ENCODE data around the gene TPMT.
A peak's percentile ranks its signal among the peaks of the same experiment; 100 is the strongest.
"Not testable (repeated sequence)": the region's sequence is repeated elsewhere in the genome, so short reads cannot be mapped to it uniquely, and the experiment has no call there.

The TPMT gene

DNA sequence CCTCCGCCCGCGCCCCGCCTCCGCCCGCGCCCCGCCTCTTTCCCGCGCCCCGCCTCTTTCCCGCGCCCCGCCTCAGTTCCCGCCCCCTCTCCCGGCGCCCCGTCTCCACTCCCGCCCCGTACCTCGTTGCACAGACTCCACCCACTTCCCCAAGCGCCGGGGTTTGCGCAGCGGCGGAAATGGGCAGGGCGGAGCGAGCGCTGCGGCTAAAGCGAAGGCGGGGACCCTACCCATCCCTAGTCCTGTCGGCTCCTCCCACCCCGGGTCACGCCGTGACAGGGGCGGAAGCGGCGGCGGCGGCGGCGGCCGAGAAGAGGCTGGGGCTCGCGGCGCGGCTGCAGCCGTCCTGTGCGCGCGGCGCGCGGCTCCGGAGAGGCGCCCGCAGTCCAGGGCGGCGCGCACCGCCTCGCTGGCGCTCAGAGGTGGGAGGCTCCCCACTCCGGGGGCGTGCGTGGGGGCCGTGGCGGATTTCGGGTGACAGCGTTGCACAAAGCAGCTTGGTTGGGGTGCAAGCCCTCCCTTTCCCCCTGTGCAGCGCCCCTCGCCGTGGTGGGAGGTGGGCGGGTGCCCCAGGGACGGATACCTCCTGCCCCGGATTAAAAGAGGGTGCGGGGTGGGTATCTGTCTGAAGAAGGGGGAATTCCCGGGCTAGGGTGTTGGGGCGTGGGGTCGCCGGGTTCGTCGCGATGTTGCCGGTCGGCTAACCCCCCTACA is 430 bp upstream of the TPMT start, which contains the start of gene KDM1B:
Gene KDM1B (plus strand): TSS at position 273 of the 714 bp plus-strand sequence. CDS start 4,474 bp downstream, outside the sequence.
- peak; percentile 99 for DNase-seq

GRCh38 chr6:18153311-18153703 is 1.6 kb downstream of the TPMT start:
- no peak for DNase-seq

- DNase-seq: no peak
Measured at GRCh38 chr6:18151801-18152200, 3.1 kb downstream of the TPMT start.

GRCh38 chr6:18151391-18151790 is 3.5 kb downstream of the TPMT start:
- not testable (repeated sequence) for DNase-seq

- DNase-seq: no peak
Measured at GRCh38 chr6:18148304-18149025, 6.4 kb downstream of the TPMT start.

GRCh38 chr6:18147616-18148015 is 7.3 kb downstream of the TPMT start:
- no peak for DNase-seq

- no peak for DNase-seq
Measured at GRCh38 chr6:18147160-18147559, 7.7 kb downstream of the TPMT start.

DNA sequence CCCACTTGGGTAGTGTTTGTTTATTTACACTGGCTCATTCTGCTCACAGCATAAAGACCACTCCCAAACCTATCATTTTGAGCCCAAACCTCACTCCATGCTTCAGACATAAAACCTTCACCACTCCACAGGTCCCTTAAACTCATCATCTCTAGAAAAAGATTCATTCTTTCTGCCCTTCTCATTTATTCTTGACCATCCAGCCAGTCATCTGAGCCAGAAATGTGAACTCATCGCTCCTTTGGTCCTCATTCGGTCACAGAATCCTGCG is 12.4 kb downstream of the TPMT start:
- no peak for DNase-seq

DNA sequence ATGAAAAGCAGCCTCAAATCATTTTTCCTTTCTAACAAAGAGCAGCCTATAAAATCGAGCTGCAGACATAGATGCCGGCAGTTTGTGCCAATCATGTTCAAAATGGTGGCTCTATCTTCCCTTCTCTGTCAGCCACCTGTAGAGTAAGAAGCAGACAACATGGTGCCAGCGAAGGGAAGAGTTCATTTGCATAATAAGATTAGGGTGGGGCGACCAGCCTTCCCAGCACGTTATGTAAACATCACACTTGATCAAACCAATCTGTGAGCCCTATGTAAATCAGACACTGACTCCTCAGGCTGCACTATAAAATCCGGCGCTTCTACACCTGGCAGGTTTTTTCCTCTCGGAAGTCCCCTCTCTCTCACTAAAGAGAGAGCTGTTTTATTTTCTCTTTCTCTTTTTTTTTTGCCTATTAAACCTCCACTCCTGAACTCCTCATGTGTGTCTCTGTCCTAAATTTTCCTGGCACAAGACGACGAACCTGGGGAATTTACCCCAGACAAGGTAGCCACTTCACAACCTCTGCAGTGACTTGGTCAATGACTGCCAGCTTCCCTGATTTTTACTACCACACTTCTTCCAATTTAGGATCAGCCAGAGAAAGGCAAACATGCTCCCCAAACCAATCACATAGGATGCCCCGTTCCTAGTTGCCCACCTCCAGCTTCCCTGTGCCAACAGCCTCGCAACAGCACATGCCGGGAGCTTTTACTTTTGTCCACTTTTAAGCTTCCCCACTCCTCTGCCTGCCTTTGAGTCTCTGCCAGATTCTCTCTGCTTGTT is 12.9 kb downstream of the TPMT start:
- no peak for DNase-seq

GRCh38 chr6:18139935-18140621 is 14.8 kb downstream of the TPMT start:
- DNase-seq: no peak

- no peak for DNase-seq
Measured at GRCh38 chr6:18138906-18139305, 16.0 kb downstream of the TPMT start.

- DNase-seq: no peak
Measured at GRCh38 chr6:18136260-18136659, 18.6 kb downstream of the TPMT start.

- DNase-seq: no peak
Measured at GRCh38 chr6:18135171-18135570, 19.7 kb downstream of the TPMT start.

DNA sequence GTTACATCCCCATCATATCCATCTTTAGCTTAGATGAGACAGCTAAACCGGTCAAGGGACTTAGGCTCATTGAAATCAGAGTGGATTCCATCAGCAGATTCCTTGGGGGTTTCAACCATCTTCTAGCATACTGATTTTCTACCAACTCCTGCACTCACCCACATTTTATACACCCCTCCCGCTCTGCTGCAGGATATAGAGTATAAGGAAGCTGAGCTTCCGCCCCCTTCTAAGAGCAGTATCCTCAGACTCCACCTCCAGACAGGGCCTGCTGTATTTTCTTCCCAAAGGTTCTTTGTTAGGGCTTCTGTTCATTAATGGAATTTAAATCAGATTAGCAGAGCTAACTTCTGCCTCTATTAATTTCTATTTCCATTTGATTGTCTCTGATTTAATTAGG is 22.5 kb downstream of the TPMT start:
- no peak for DNase-seq

GRCh38 chr6:18126121-18126520 is 28.8 kb downstream of the TPMT start:
- no peak for DNase-seq

DNA sequence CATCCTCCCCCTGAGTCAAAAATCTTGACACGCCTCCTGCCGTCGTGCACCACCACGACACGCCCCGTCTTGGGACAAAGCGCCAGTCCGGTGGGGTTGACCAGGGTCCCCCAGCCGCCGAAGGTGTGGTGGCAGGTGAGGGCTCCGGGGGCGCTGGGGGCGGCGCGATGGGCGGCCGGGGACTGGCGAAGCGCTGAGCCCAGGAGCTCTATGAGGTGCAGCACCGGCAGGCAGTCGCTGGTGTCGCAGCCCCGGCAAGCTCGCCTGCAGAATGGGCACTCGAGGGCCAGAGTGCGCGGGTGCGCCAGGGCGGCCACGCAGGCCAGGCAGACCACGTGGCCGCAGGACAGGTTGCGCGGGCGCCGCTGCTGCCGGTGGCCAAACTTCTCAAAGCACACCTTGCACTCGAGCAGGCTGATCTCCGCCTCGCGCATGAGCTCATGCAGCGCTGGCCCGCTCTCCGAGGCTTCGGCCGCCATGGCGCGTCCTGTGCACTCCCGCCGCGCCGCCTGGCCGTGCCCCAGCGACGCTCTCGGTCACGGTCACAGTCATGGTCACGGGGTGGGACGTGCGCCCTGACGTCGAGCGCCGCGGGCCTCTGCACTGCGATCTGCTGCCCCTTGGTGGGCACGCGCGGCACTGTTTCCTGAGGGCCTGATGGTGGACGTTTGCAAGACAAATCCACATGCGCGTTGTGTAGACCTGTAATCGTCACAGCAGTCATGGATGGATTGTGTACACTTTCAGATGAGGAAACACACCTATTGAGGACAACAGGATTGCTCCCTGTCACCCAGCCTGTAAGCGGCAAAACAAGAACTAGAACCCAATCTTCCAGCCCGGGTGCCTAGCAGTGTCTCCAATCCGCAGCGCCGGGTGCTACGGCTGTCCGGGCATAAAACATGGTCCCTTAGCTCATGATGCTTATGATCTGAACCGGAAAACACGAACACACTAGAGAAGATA is 32.5 kb downstream of the TPMT start, which contains the start of gene NHLRC1:
Gene NHLRC1 (minus strand): TSS at position 550 of the 966 bp plus-strand sequence. CDS start 71 bp downstream, at position 479.
- DNase-seq: peak; percentile 91

DNA sequence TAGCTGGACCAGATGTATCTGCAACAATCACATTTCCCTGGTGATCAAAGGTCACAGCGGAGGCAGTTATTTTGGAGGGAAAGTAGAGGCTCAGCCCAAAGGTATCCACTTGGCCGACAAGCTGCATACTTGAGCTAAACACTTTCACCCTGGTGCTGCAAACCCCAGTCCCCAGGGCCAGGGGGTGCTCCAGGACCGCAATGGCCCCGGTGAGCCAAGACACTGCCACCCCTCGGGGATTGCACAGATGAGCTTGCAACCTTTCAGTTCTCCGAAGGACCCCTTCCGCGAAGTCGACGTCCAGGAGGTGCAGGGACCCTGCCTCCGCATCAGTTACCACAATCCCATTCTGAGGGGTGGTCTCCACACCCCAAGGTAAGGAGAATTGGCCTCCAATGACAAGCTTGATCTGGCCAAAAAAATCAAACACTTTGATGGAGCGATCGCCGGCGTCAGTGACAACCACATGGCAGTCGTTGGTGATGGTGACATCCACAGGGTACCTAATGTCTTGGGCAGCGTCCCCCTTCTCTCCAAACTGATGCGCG is 33.2 kb downstream of the TPMT start:
- peak; percentile 21 for DNase-seq

GRCh38 chr6:18119236-18119635 is 35.6 kb downstream of the TPMT start:
- no peak for DNase-seq

DNA sequence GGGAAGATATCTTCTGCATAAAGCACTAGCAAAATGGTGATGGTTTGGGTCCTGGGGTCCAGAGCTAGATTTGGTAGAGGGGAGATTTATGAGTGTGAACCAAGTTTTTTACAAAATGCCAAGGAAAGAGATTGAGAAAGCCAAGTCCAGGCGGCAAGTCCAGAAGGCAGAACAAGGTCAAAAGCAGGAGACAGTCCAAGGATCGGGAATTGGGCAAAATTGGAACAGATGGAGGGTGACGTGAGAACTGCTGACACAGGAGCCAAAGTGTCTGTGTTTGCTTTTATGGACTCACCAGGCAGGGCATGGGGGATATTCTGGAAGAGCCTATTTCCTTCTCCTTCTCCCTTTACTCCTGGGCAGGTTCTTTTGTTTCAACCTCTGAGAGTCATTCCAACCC is 36.5 kb downstream of the TPMT start:
- no peak for DNase-seq

- DNase-seq: no peak
Measured at GRCh38 chr6:18117136-18117535, 37.7 kb downstream of the TPMT start.

GRCh38 chr6:18115356-18115755 is 39.5 kb downstream of the TPMT start:
- no peak for DNase-seq

- DNase-seq: no peak
Measured at GRCh38 chr6:18110162-18110561, 44.7 kb downstream of the TPMT start.

Data from femur (tissue), 1 donor.